CD4-positive, alpha-beta memory T cell (primary cell): ENCODE data around the gene GALNT18. TPM values are rescaled to one million over a fixed set of nuclear protein-coding genes. Genes with fewer than 3 reads are reported as not detected.

Experiments
- CTCF ChIA-PET: fragments of 350-600 bp; sonication (Branson Sonifier 250); formaldehyde crosslinking; loops from one replicate; lab custom pipeline; 2021; ENCODE audit warnings: inconsistent platforms; ENCODE audit not compliant: partially characterized antibody; lab: Charles Lee
- POLR2A ChIA-PET: fragments of 350-600 bp; sonication (Branson Sonifier 250); formaldehyde crosslinking; loops from one replicate; lab custom pipeline; 2021; ENCODE audit not compliant: partially characterized antibody; lab: Charles Lee
- DNase-seq, 5 donors: peaks; one replicate each; pipeline versions ENCODE4 v3.0.0 to v3.0.0-alpha.2; 2020 to 2022; ENCODE audit warnings: mixed read lengths in 1 of 5
- H3K27ac ChIP-seq: one replicate; pipeline ENCODE4 v1.7.0; 2013; ENCODE audit warnings: low read depth, low read length
- H3K27me3 ChIP-seq: 2 replicates; pipeline ENCODE4 v1.7.0; 2013; ENCODE audit warnings: mild to moderate bottlenecking, low read length, moderate library complexity; ENCODE audit not compliant: insufficient read depth
- H3K36me3 ChIP-seq: 2 replicates; pipeline ENCODE4 v1.7.0; 2013; ENCODE audit warnings: mild to moderate bottlenecking, low read length, moderate library complexity; ENCODE audit not compliant: insufficient read depth
- H3K4me1 ChIP-seq: 2 replicates; pipeline ENCODE4 v1.7.0; 2013; ENCODE audit warnings: mild to moderate bottlenecking, low read length, moderate library complexity; ENCODE audit not compliant: insufficient read depth
- H3K4me3 ChIP-seq, 2 donors: one replicate each; pipeline ENCODE4 v1.7.0; 2013; ENCODE audit warnings: low read length in 2 of 2, mild to moderate bottlenecking in 1 of 2
- H3K9me3 ChIP-seq, 2 donors: one replicate each; pipeline ENCODE4 v1.7.0; 2013; ENCODE audit warnings: low read length in 2 of 2, control low read depth in 1 of 2; ENCODE audit not compliant: control insufficient read depth in 1 of 2
- H3K27ac Mint-ChIP-seq, 7 donors: one replicate each; pipeline ENCODE4 v1.8.0; 2020 to 2021; ENCODE audit warnings: mixed read lengths in 7 of 7, mild to moderate bottlenecking in 6 of 7, inconsistent platforms in 3 of 7, moderate library complexity in 3 of 7
- H3K27me3 Mint-ChIP-seq, 2 donors: one replicate each; pipeline ENCODE4 v1.8.0; 2020 to 2021; ENCODE audit warnings: mixed read lengths in 2 of 2
- H3K36me3 Mint-ChIP-seq, 2 donors: one replicate each; pipeline ENCODE4 v1.8.0; 2020 to 2021; ENCODE audit warnings: mixed read lengths in 2 of 2, inconsistent platforms in 1 of 2, mild to moderate bottlenecking in 1 of 2
- H3K4me1 Mint-ChIP-seq, 4 donors: one replicate each; pipeline ENCODE4 v1.8.0; 2020 to 2021; ENCODE audit warnings: mixed read lengths in 4 of 4, mild to moderate bottlenecking in 1 of 4
- H3K4me3 Mint-ChIP-seq, 8 donors: one replicate each; pipeline ENCODE4 v1.8.0; 2020 to 2021; ENCODE audit warnings: mixed read lengths in 8 of 8, mild to moderate bottlenecking in 7 of 8, moderate library complexity in 6 of 8, inconsistent platforms in 3 of 8
- H3K9me3 Mint-ChIP-seq, 8 donors: one replicate each; pipeline ENCODE4 v1.8.0; 2020 to 2021; ENCODE audit warnings: mixed read lengths in 8 of 8, mild to moderate bottlenecking in 5 of 8, inconsistent platforms in 3 of 8, moderate library complexity in 1 of 8
- intact Hi-C: fragments of 100-400 bp; cut with micrococcal nuclease; formaldehyde crosslinking; loops from one replicate; pipeline ENCODE4 v1.15.1; 2023
- polyA plus RNA-seq, 2 donors: library from polyadenylated mRNA; unstranded; fragments of 300-500 nt; fragmentation: Illumina TruSeq; gene quantifications; one replicate each; pipeline ENCODE4 v1.2.3, GENCODE V29; 2021
- total RNA-seq, 2 experiments: library from RNA; stranded (reverse); gene quantifications; one replicate each; pipeline ENCODE4 v1.2.3, GENCODE V29; 2021

The GALNT18 gene
- total and polyA plus RNA-seq, 4 experiments from 2014 or later = not detected

- H3K27me3 Mint-ChIP-seq = peaks cover 7 to 12% of the 10 kb centered on the region in 2 donors
- CTCF ChIA-PET = no interaction called here
- no peak overlapping the region for H3K27ac Mint-ChIP-seq
- Histone ChIP-seq H3K9me3 (no peaks in the 10 kb centered on the region), H3K4me1 (no peaks in the 10 kb centered on the region), H3K27me3 (no peaks in the 10 kb centered on the region), H3K4me3 (no peak overlapping the region), H3K27ac (no peak overlapping the region), H3K36me3 (no peaks in the 10 kb centered on the region)
- H3K4me3 Mint-ChIP-seq = no peak overlapping the region
- intact Hi-C loops = no loop called here
- no peak for DNase-seq
- no peaks in the 10 kb centered on the region for H3K36me3 Mint-ChIP-seq
- POLR2A ChIA-PET = no interaction called here
- no peaks in the 10 kb centered on the region for H3K4me1 Mint-ChIP-seq
- peaks cover 0 to 1% (median 0%) of the 10 kb centered on the region in 8 donors for H3K9me3 Mint-ChIP-seq
Observed at GRCh38 chr11:11505190-11505589, 116.6 kb downstream of the GALNT18 start.

- no peak overlapping the region for H3K27ac Mint-ChIP-seq
- H3K36me3 Mint-ChIP-seq = no peaks in the 10 kb centered on the region
- no peaks in the 10 kb centered on the region for H3K27me3 ChIP-seq
- CTCF ChIA-PET = interaction anchor here (1.1 kb wide), 1 partner anchor 10 kb away, joined by 3 read pairs; no protein-coding TSS in a partner anchor
- H3K27me3 Mint-ChIP-seq = peaks cover 7 to 12% of the 10 kb centered on the region in 2 donors
- no peak overlapping the region for H3K27ac ChIP-seq
- H3K36me3 ChIP-seq = no peaks in the 10 kb centered on the region
- no peaks in the 10 kb centered on the region for H3K4me1 Mint-ChIP-seq
- no peaks in the 10 kb centered on the region for H3K4me1 ChIP-seq
- H3K4me3 ChIP-seq = no peak overlapping the region
- H3K9me3 Mint-ChIP-seq = peaks cover 0 to 1% (median 0%) of the 10 kb centered on the region in 8 donors
- intact Hi-C loops = no loop called here
- no peak overlapping the region for H3K4me3 Mint-ChIP-seq
- POLR2A ChIA-PET = no interaction called here
- no peaks in the 10 kb centered on the region for H3K9me3 ChIP-seq
- no peak for DNase-seq
Observed at GRCh38 chr11:11504071-11504470, 117.7 kb downstream of the GALNT18 start.

GRCh38 chr11:11502263-11502861 is 119.4 kb downstream of the GALNT18 start:
- ChIA-PET POLR2A (no interaction called here), CTCF (no interaction called here)
- peaks cover 0 to 1% (median 0%) of the 10 kb centered on the region in 8 donors for H3K9me3 Mint-ChIP-seq
- H3K4me3 Mint-ChIP-seq = no peak overlapping the region
- H3K4me3 ChIP-seq = no peak overlapping the region
- H3K4me1 ChIP-seq = no peaks in the 10 kb centered on the region
- no peak overlapping the region for H3K27ac ChIP-seq
- H3K36me3 ChIP-seq = no peaks in the 10 kb centered on the region
- no peaks in the 10 kb centered on the region for H3K9me3 ChIP-seq
- no peaks in the 10 kb centered on the region for H3K27me3 ChIP-seq
- no peaks in the 10 kb centered on the region for H3K36me3 Mint-ChIP-seq
- H3K27ac Mint-ChIP-seq = no peak overlapping the region
- H3K27me3 Mint-ChIP-seq = peaks cover 5 to 12% of the 10 kb centered on the region in 2 donors
- intact Hi-C loops = no loop called here
- DNase-seq = no peak
- no peaks in the 10 kb centered on the region for H3K4me1 Mint-ChIP-seq

- Mint-ChIP-seq H3K27ac (no peak overlapping the region), H3K27me3 (peaks cover 5 to 15% of the 10 kb centered on the region in 2 donors), H3K4me1 (no peaks in the 10 kb centered on the region), H3K36me3 (no peaks in the 10 kb centered on the region), H3K4me3 (no peak overlapping the region), H3K9me3 (peaks cover 0 to 1% (median 0%) of the 10 kb centered on the region in 8 donors)
- no peak for DNase-seq
- Histone ChIP-seq H3K4me3 (no peak overlapping the region), H3K27me3 (no peaks in the 10 kb centered on the region), H3K4me1 (no peaks in the 10 kb centered on the region), H3K9me3 (no peaks in the 10 kb centered on the region), H3K36me3 (no peaks in the 10 kb centered on the region), H3K27ac (no peak overlapping the region)
- intact Hi-C loops = no loop called here
- ChIA-PET POLR2A (no interaction called here), CTCF (no interaction called here)
Observed at GRCh38 chr11:11501546-11502262, 120.1 kb downstream of the GALNT18 start.

GRCh38 chr11:11500744-11501487 is 120.9 kb downstream of the GALNT18 start:
- no peak overlapping the region for H3K27ac ChIP-seq
- no peaks in the 10 kb centered on the region for H3K4me1 ChIP-seq
- CTCF ChIA-PET = no interaction called here
- Mint-ChIP-seq H3K9me3 (peaks cover 0 to 1% (median 0%) of the 10 kb centered on the region in 8 donors), H3K27ac (no peak overlapping the region), H3K27me3 (peaks cover 8 to 16% of the 10 kb centered on the region in 2 donors), H3K4me3 (no peak overlapping the region), H3K36me3 (no peaks in the 10 kb centered on the region), H3K4me1 (no peaks in the 10 kb centered on the region)
- intact Hi-C loops = no loop called here
- no peak overlapping the region for H3K4me3 ChIP-seq
- POLR2A ChIA-PET = no interaction called here
- no peaks in the 10 kb centered on the region for H3K9me3 ChIP-seq
- no peaks in the 10 kb centered on the region for H3K36me3 ChIP-seq
- DNase-seq = no peak
- no peaks in the 10 kb centered on the region for H3K27me3 ChIP-seq

GRCh38 chr11:11499300-11499699 is 122.5 kb downstream of the GALNT18 start:
- Histone ChIP-seq H3K27me3 (no peaks in the 10 kb centered on the region), H3K27ac (no peak overlapping the region), H3K9me3 (no peaks in the 10 kb centered on the region), H3K4me3 (no peak overlapping the region), H3K36me3 (no peaks in the 10 kb centered on the region), H3K4me1 (no peaks in the 10 kb centered on the region)
- ChIA-PET CTCF (no interaction called here), POLR2A (no interaction called here)
- Mint-ChIP-seq H3K27ac (no peak overlapping the region), H3K27me3 (peaks cover 6 to 14% of the 10 kb centered on the region in 2 donors), H3K36me3 (no peaks in the 10 kb centered on the region), H3K4me1 (no peaks in the 10 kb centered on the region), H3K9me3 (no peaks in the 10 kb centered on the region), H3K4me3 (no peak overlapping the region)
- no peak for DNase-seq
- intact Hi-C loops = no loop called here

- no peaks in the 10 kb centered on the region for H3K4me1 Mint-ChIP-seq
- no peak overlapping the region for H3K27ac Mint-ChIP-seq
- Histone ChIP-seq H3K4me1 (no peaks in the 10 kb centered on the region), H3K9me3 (no peaks in the 10 kb centered on the region), H3K36me3 (no peaks in the 10 kb centered on the region), H3K27me3 (no peaks in the 10 kb centered on the region), H3K4me3 (no peak overlapping the region), H3K27ac (no peak overlapping the region)
- H3K4me3 Mint-ChIP-seq = no peak overlapping the region
- H3K36me3 Mint-ChIP-seq = no peaks in the 10 kb centered on the region
- ChIA-PET CTCF (no interaction called here), POLR2A (no interaction called here)
- DNase-seq = no peak
- H3K9me3 Mint-ChIP-seq = no peaks in the 10 kb centered on the region
- intact Hi-C loops = no loop called here
- H3K27me3 Mint-ChIP-seq = peaks cover 4 to 8% of the 10 kb centered on the region in 2 donors
Observed at GRCh38 chr11:11498195-11498594, 123.6 kb downstream of the GALNT18 start.
